ENCODE results near the gene VPS11. TPM values are rescaled to one million over a fixed set of nuclear protein-coding genes. Genes with fewer than 3 reads are reported as not detected.
"Not testable (repeated sequence)": the region's sequence is repeated elsewhere in the genome, so short reads cannot be mapped to it uniquely, and the experiment has no call there.

The VPS11 gene
- total RNA-seq, 2 experiments from 2014 or later: 30.8 to 31.6 TPM

GRCh38 chr11:119094816-119095065 is 27.1 kb downstream of the VPS11 start:
- peaks cover 77% of the 10 kb centered on the region for H3K36me3 Mint-ChIP-seq (ENCODE audit: low read depth)
- ATAC-seq (peak; percentile 37), DNase-seq (peak; percentile 66)
- peak overlapping the region; percentile 95 for H3K4me3 Mint-ChIP-seq
- peak overlapping the region; percentile 97 for H3K27ac Mint-ChIP-seq
- H3K9me3 Mint-ChIP-seq (ENCODE audit: insufficient read depth): no peaks in the 10 kb centered on the region
- no peaks in the 10 kb centered on the region for H3K27me3 Mint-ChIP-seq (ENCODE audit: low read depth)
- ChIA-PET POLR2A (interaction anchor here (0.5 to 3.1 kb wide), 40 partner anchors 8 to 756 kb away, joined by 3 to 96 read pairs (median 5); partner anchors contain the start of genes C2CD2L, CENATAC, HINFP and HMBS), CTCF (interaction anchor here (0.9 to 2.7 kb wide), 9 partner anchors 8 to 229 kb away, joined by 3 to 7 read pairs (median 3); partner anchors contain the start of gene VPS11)
- peaks cover 53% of the 10 kb centered on the region for H3K4me1 Mint-ChIP-seq (ENCODE audit: low read depth)

GRCh38 chr11:119095066-119095880 is 27.7 kb downstream of the VPS11 start:
- ChIA-PET CTCF (interaction anchor here (0.9 to 2.7 kb wide), 9 partner anchors 9 to 229 kb away, joined by 3 to 7 read pairs (median 3); partner anchors contain the start of gene VPS11), POLR2A (interaction anchor here (0.6 to 3.1 kb wide), 48 partner anchors 8 to 756 kb away, joined by 3 to 96 read pairs (median 4); partner anchors contain the start of genes C2CD2L, CENATAC, HINFP and HMBS)
- no peaks in the 10 kb centered on the region for H3K27me3 Mint-ChIP-seq (ENCODE audit: low read depth)
- peak overlapping the region; percentile 97 for H3K27ac Mint-ChIP-seq
- peaks cover 59% of the 10 kb centered on the region for H3K4me1 Mint-ChIP-seq (ENCODE audit: low read depth)
- ATAC-seq (peak; percentile 81), DNase-seq (peak; percentile 100)
- H3K36me3 Mint-ChIP-seq (ENCODE audit: low read depth): peaks cover 82% of the 10 kb centered on the region
- H3K4me3 Mint-ChIP-seq: peak overlapping the region; percentile 95
- no peaks in the 10 kb centered on the region for H3K9me3 Mint-ChIP-seq (ENCODE audit: insufficient read depth)

- Mint-ChIP-seq H3K9me3 (ENCODE audit: insufficient read depth) (no peaks in the 10 kb centered on the region), H3K27me3 (ENCODE audit: low read depth) (no peaks in the 10 kb centered on the region), H3K27ac (peak overlapping the region; percentile 95), H3K36me3 (ENCODE audit: low read depth) (peaks cover 53% of the 10 kb centered on the region), H3K4me3 (peak overlapping the region; percentile 90), H3K4me1 (ENCODE audit: low read depth) (peaks cover 53% of the 10 kb centered on the region)
- CTCF ChIA-PET: interaction anchor here (0.7 to 1.2 kb wide), 7 partner anchors 13 to 224 kb away, joined by 3 to 5 read pairs (median 3); partner anchors contain the start of gene HINFP
- POLR2A ChIA-PET: interaction anchor here (1.1 to 1.5 kb wide), 2 partner anchors 9 to 32 kb away, joined by 3 to 4 read pairs; partner anchors contain the start of gene VPS11
- DNase-seq: no peak
- no peak for ATAC-seq
These were observed 32.1 kb downstream of the VPS11 start for GRCh38 chr11:119099711-119100110.

GRCh38 chr11:119100246-119100970 is 32.8 kb downstream of the VPS11 start:
- H3K36me3 Mint-ChIP-seq (ENCODE audit: low read depth): peaks cover 46% of the 10 kb centered on the region
- no peaks in the 10 kb centered on the region for H3K27me3 Mint-ChIP-seq (ENCODE audit: low read depth)
- H3K4me3 Mint-ChIP-seq: peak overlapping the region; percentile 90
- ATAC-seq (no peak), DNase-seq (no peak)
- no peaks in the 10 kb centered on the region for H3K9me3 Mint-ChIP-seq (ENCODE audit: insufficient read depth)
- CTCF ChIA-PET: interaction anchor here (0.7 to 1.2 kb wide), 6 partner anchors 14 to 224 kb away, joined by 3 to 4 read pairs (median 3); partner anchors contain the start of gene HINFP
- peaks cover 56% of the 10 kb centered on the region for H3K4me1 Mint-ChIP-seq (ENCODE audit: low read depth)
- POLR2A ChIA-PET: no interaction called here
- peak overlapping the region; percentile 95 for H3K27ac Mint-ChIP-seq

GRCh38 chr11:119100994-119101758 is 33.6 kb downstream of the VPS11 start:
- Mint-ChIP-seq H3K27ac (peak overlapping the region; percentile 95), H3K4me1 (ENCODE audit: low read depth) (peaks cover 55% of the 10 kb centered on the region), H3K4me3 (peak overlapping the region; percentile 90), H3K9me3 (ENCODE audit: insufficient read depth) (no peaks in the 10 kb centered on the region), H3K36me3 (ENCODE audit: low read depth) (peaks cover 40% of the 10 kb centered on the region), H3K27me3 (ENCODE audit: low read depth) (no peaks in the 10 kb centered on the region)
- CTCF ChIA-PET: interaction anchor here (1.0 to 1.8 kb wide), 9 partner anchors 14 to 238 kb away, joined by 4 to 16 read pairs (median 6); partner anchors contain the start of genes CBL, HMBS, HYOU1 and VPS11
- DNase-seq (peak; percentile 48), ATAC-seq (peak; percentile 22)
- POLR2A ChIA-PET: interaction anchor here (0.7 to 2.0 kb wide), 9 partner anchors 7 to 104 kb away, joined by 3 to 13 read pairs (median 5); partner anchors contain the start of genes CENATAC and HINFP

- CTCF ChIA-PET: interaction anchor here (0.6 to 2.2 kb wide), 15 partner anchors 8 to 254 kb away, joined by 3 to 16 read pairs (median 5); partner anchors contain the start of genes CBL, HINFP, HMBS and HYOU1
These were observed 34.3 kb downstream of the VPS11 start, which contains the start of gene DPAGT1 for GRCh38 chr11:119101759-119102423. DPAGT1 (minus strand) TSS chr11:119101853; CDS start chr11:119101655, 198 bp downstream.

GRCh38 chr11:119103161-119103664 is 35.6 kb downstream of the VPS11 start:
- DNase-seq; ATAC-seq; H3K9me3 Mint-ChIP-seq (ENCODE audit: insufficient read depth); H3K27me3 Mint-ChIP-seq (ENCODE audit: low read depth): not testable (repeated sequence)
- Mint-ChIP-seq H3K4me1 (ENCODE audit: low read depth) (peaks cover 53% of the 10 kb centered on the region), H3K27ac (peak overlapping the region; percentile 95), H3K36me3 (ENCODE audit: low read depth) (peaks cover 22% of the 10 kb centered on the region), H3K4me3 (peak overlapping the region; percentile 90)
- POLR2A ChIA-PET: interaction anchor here (0.7 to 2.0 kb wide), 11 partner anchors 9 to 86 kb away, joined by 3 to 13 read pairs (median 4); partner anchors contain the start of genes RPS25 and VPS11
- CTCF ChIA-PET: interaction anchor here (1.4 to 2.2 kb wide), 5 partner anchors 12 to 102 kb away, joined by 3 to 16 read pairs (median 9); partner anchors contain the start of genes CBL, HINFP and VPS11

More at GRCh38 chr11:119101759-119102423, 34.3 kb downstream of the VPS11 start, which contains the start of gene DPAGT1:
- ATAC-seq: peak; percentile 85
- Mint-ChIP-seq H3K9me3 (ENCODE audit: insufficient read depth) (no peaks in the 10 kb centered on the region), H3K4me1 (ENCODE audit: low read depth) (peaks cover 55% of the 10 kb centered on the region), H3K27me3 (ENCODE audit: low read depth) (no peaks in the 10 kb centered on the region), H3K27ac (peak within 1 kb of the TSS; percentile 95), H3K36me3 (ENCODE audit: low read depth) (peaks cover 35% of the 10 kb centered on the region), H3K4me3 (peak within 1 kb of the TSS; percentile 90)
- POLR2A ChIA-PET: interaction anchor here (0.6 to 2.0 kb wide), 15 partner anchors 8 to 104 kb away, joined by 3 to 13 read pairs (median 4); partner anchors contain the start of genes CENATAC, HINFP, RPS25 and VPS11
- peak; percentile 92 for DNase-seq

GRCh38 chr11:119103793-119104192 is 36.2 kb downstream of the VPS11 start:
- no peak for DNase-seq
- Mint-ChIP-seq H3K4me1 (ENCODE audit: low read depth) (peaks cover 53% of the 10 kb centered on the region), H3K27me3 (ENCODE audit: low read depth) (no peaks in the 10 kb centered on the region), H3K4me3 (peak overlapping the region; percentile 46), H3K27ac (peak overlapping the region; percentile 64), H3K36me3 (ENCODE audit: low read depth) (peaks cover 22% of the 10 kb centered on the region), H3K9me3 (ENCODE audit: insufficient read depth) (no peaks in the 10 kb centered on the region)
- ChIA-PET CTCF (interaction anchor here (1.4 to 2.2 kb wide), 2 partner anchors 12 to 18 kb away, joined by 3 to 9 read pairs; partner anchors contain the start of gene HINFP), POLR2A (interaction anchor here (1.4 kb wide), 1 partner anchor 9 kb away, joined by 3 read pairs; no protein-coding TSS in a partner anchor)
- no peak for ATAC-seq

- H3K36me3 Mint-ChIP-seq (ENCODE audit: low read depth): peaks cover 41% of the 10 kb centered on the region
- H3K27me3 Mint-ChIP-seq (ENCODE audit: low read depth): no peaks in the 10 kb centered on the region
- ChIA-PET CTCF (interaction anchor here (0.7 to 2.2 kb wide), 14 partner anchors 9 to 231 kb away, joined by 3 to 10 read pairs (median 4); partner anchors contain the start of genes CBL, HINFP and VPS11), POLR2A (interaction anchor here (0.5 to 8.5 kb wide), 17 partner anchors 9 to 286 kb away, joined by 3 to 96 read pairs (median 5); partner anchors contain the start of genes CBL, HINFP, HMBS and HYOU1)
- DNase-seq: peak; percentile 95
- H3K4me3 Mint-ChIP-seq: peak within 1 kb of the TSS; percentile 89
- ATAC-seq: peak; percentile 86
- peak within 1 kb of the TSS; percentile 93 for H3K27ac Mint-ChIP-seq
- peaks cover 58% of the 10 kb centered on the region for H3K4me1 Mint-ChIP-seq (ENCODE audit: low read depth)
- H3K9me3 Mint-ChIP-seq (ENCODE audit: insufficient read depth): no peaks in the 10 kb centered on the region
These were observed 39.2 kb downstream of the VPS11 start, which contains the start of gene C2CD2L for GRCh38 chr11:119106564-119107537. C2CD2L (plus strand) TSS chr11:119107344; CDS start chr11:119107742, 398 bp downstream.
